GM18520 (cell line): ENCODE measurements around the gene SETD4.
"Not testable (repeated sequence)": the region's sequence is repeated elsewhere in the genome, so short reads cannot be mapped to it uniquely, and the experiment has no call there.

ENCODE experiments used
- ATAC-seq: cut with Tn5 transposase; IDR thresholded peaks from one replicate; pipeline ENCODE4 v1.9.1; 2021; ENCODE audit not compliant: unreplicated experiment

The SETD4 gene

DNA sequence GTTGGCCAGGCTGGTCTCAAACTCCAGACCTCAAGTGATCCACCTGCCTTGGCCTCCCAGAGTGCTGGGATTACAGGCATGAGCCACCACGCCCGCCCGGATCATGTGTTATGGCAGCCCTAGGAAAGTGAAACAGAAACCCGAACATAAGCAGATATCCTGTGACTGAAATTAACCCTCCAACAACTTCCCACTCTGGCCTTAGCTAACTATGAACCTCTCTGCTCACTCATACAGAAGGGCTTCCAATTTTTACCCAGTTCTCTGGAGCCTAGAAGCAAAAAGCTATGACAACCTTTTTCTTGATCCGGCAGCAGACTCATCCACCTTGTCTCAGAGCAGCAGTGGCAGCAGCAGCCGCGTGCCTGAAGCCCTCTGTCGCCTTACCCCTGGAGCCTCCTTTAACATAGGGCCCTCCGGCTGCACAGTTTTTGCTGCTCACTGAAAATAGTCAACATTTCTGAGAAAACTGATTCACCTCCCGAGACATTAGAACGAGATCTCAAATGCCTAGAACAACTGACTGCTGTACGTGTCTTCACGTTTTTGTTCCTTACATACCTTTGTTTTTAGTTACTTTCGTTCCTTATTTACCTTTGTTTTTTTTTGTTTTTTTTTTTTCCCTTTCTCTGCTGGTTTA is 18.8 kb upstream of the SETD4 start:
- no peak for ATAC-seq

DNA sequence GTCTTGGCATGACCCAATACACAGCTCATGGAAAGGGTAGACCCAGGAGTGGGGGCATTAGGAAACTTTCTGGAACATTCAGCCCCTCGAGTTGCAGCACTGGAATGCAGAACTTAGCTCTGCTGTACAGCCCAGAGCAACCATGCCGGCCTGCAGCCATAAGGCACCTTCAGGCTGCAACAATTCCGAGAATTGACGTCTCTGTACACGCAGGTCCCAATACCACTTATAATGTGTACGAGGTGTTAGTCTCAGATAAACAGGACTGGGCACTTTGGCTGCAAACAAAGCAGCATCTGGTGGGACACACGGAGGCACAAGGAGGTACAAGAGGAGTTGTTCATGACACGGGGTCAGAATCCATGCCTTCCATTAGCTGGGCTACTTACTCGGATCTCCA is 17.4 kb upstream of the SETD4 start:
- ATAC-seq: no peak

DNA sequence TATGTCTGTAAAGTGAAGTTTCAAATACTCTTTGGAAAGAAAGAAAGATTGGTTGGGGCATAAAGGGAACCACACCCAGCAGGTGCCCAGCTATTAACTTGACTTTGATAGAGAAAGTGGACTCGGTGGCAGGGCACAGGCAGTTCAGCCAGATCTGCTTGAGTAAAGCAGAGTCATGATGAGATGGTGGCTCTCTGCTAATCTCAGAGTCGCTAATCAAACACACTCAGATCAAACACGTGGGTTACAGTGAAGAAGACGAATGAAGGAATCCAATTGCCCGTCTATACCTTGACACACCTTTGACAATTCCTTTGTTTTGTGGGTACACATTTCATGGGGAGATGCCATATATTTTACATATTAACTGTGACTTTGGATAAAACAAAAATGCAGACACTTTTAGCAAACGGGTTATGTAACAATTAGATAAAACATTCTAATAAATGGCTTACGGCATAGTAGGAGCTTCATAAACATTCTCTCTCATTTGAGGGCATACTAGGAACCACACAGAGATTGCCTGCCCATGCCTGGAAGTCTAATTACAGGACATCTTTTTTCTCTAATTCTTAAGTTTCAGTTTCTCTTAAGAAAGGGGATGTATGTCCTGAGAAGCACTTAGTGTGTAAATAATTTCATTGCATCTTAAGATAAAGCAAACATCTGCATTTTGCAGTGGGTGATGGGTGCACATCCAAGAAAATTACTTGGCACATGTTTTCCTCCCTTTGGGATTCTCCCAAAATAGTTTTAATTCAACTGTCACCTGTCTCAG is 16.7 kb upstream of the SETD4 start:
- ATAC-seq: no peak

DNA sequence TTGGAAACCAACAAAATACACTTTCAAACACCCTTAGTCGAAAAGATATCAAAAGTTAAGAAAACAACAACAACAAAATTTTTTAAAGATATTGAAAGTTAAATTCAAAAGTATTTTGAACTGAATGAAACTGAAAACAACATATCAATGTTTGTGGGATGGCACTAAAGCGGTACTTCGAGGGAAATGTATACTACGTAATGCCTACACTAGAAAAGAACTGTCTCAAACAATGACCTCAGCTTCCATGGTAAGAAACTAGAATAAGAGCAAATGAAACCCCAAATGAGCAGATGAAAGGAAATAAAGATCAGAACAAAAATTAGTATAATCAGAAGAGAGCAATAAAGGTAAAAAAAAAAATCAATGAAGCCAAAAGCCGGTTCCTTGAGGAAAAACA is 15.6 kb upstream of the SETD4 start:
- ATAC-seq: no peak

DNA sequence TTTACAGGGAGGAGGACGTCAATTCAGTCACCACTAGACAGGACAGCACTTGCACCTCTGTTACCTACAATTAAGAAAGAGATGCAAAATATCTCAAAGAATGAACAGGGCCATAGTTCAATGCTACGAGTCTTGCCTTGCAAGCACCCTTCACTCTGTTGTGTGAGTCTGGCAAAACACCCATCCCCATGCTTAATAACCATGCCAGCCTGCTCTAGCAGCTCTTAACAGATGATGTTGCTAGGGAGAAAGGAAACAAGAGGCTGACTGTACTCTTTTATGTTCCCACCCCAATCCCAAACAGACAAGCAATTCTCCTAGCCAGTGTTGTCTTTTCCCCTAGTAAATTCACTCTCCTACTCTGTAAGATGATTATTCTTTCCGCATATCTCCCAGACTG is 14.8 kb upstream of the SETD4 start:
- ATAC-seq: no peak

DNA sequence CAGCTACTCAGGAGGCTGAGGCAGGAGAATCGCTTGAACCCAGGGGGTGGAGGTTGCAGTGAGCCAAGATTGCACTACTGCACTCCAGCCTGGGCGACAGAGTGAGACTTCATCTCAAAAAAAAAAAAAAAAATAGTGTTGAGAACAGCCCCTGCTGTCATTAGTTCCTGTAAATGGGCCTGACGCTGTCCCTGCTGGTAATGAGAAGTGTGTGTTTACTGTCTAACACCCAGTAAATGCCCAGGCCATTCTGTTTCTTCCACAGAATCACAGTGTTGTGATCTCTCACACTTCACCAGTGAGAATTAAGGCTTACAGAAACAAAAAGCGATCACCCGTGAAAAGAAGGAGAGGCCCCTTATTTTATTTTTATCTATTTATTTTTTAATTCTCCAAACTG is 13.6 kb upstream of the SETD4 start:
- ATAC-seq: not testable (repeated sequence)

DNA sequence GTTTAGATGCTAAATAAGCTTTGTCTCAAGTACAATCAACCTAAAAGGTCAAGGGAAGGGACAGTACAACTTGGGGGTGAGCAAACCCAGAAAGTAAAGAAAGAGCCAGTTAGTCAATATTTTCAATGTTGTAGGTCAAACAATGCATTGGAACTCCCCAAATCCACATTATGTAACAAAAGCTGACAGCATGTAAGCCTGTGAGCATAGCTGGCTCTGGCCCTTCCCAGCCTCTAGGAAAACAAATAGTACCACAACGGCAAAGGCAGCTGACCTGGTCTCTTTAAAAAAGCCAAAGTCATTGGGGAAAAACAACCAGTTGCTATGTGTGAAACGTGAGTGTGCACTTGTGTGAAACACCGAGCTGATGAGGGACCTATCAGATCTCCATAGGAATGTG is 12.9 kb upstream of the SETD4 start:
- ATAC-seq: no peak

DNA sequence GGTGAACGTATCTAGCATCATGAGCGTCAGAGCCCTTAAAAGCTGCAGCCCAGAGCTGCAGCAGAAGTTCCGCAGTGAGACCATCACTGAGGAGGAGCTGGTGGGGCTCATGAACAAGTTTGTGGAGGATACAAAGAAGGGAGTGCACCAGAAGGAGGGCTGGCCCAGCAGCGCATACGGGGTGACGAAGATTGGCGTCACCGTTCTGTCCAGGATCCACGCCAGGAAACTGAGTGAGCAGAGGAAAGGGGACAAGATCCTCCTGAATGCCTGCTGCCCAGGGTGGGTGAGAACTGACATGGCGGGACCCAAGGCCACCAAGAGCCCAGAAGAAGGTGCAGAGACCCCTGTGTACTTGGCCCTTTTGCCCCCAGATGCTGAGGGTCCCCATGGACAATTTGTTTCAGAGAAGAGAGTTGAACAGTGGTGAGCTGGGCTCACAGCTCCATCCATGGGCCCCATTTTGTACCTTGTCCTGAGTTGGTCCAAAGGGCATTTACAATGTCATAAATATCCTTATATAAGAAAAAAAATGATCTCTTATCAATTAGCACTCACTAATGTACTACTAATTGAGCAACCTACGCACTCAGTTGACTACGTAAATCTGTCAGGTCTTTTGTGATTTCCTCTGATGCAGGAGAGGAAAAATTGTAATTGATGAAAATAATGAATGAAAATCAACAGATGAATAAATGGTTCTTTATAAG is 12.3 kb upstream of the SETD4 start:
- ATAC-seq: no peak

DNA sequence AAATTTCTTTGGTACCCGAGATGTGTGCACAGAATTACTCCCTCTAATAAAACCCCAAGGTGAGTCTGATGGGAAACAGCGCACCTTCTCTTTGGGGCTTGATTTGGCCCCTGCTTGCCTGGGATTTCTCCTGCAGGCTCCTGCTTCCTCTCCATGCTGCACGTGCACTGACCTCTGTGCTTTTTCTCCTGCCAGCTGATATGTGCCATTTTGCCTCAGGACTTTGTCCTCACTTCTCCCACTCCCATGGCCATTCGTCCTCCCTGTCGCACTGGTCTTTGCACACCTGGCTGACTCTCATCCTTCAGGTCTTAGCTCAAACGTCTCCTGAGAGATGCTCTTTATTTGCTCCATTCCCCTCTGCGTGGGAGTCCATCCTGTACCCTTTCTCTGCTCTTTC is 10.7 kb upstream of the SETD4 start:
- no peak for ATAC-seq

DNA sequence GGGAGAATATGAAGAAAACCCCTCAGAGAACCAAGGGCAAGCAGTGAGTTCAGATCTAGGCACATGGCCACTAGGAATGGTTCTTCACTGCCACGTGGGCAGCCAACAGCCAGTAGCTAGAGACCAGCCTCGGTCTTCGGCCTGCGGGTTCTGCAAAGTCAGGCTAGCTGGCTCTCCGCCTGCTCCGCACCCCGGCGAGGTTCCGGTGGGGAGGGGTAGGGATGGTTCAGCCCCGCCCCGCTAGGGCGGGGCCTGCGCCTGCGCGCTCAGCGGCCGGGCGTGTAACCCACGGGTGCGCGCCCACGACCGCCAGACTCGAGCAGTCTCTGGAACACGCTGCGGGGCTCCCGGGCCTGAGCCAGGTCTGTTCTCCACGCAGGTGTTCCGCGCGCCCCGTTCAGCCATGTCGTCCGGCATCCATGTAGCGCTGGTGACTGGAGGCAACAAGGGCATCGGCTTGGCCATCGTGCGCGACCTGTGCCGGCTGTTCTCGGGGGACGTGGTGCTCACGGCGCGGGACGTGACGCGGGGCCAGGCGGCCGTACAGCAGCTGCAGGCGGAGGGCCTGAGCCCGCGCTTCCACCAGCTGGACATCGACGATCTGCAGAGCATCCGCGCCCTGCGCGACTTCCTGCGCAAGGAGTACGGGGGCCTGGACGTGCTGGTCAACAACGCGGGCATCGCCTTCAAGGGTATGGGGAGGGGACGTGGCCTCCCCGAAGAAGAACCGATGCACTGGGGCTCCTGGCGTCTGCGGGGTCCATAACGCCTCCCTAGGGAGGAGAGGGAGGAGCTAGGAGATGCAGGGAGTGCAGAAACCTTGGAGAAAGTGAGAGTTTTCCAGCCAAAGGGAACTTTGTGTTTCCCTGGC is 9.6 kb upstream of the SETD4 start, which contains the start of gene CBR1:
CBR1 (plus strand) TSS at position 312 of the 871 bp plus-strand sequence; CDS start at position 404, 92 bp downstream.
- peak; percentile 90 for ATAC-seq

DNA sequence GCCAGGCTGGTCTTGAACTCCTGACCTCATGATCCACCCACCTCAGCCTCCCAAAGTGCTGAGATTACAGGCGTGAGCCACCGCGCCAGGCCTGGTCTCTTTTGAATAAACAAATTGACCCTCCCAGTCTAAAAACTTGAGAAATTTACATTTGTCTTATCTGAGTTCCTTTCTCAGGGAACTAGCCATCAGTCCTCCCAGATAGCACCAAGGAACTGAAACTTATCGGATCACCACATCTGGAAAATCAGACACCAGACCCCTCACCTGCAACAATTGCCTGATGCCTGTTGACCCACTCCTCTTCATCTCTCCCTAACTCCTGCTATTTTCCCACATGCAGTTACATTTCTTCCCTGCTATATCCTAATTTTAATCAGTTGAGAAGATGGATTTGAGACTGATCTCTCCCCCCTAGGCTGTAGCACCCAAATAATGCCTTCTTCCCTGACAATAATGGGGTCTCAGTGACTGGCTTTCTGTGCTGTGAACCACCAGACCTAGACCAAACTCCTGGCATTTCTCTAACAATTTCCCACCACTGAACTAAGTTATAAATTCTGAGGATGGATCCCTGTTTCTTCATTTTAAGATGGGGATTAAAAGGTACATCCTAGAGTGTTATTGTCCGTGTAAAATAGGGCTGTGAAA is 8.5 kb upstream of the SETD4 start:
- no peak for ATAC-seq

DNA sequence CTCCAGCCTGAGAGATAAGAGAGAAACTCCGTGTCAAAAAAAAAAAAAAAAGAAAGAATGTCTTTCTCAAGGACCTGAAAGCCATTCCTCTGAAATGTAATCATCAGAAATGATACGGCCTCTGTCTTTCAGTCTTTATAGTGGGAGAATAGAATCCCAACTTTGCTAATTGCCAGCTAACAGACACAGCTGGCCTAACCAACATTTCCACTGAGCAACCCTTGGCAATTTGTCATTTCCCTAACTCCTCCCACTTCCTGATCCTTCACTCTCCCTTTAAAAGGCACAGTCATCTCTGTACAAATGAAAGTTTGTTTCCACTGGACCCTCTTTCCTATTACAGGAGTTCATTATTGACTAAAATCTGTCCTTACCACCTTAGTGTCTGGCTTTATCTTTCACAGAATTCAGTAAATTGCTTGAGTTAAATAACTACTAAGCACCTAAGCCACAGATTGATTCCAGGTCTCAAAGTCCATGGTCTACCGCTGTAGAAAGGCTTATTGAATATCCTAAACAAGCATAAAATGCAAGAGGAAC is 5.2 kb upstream of the SETD4 start:
- no peak for ATAC-seq

DNA sequence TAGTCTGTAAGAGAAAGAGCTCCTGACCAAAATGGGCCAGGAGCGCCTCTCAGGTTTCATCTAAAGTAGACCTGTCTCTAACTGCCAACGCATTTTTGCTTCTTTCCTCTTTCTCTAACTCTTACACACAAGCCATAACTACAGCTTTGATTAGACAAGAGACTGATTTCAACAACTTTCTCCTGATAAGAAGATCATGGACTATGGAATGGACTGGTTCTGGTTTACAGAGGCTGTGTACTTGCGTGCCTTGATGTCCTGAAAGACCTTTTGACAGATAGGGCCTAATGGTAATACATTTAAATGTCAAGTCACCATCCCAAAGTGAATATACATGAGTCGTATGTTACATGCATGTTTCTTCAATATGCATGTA is 3.7 kb upstream of the SETD4 start:
- no peak for ATAC-seq

DNA sequence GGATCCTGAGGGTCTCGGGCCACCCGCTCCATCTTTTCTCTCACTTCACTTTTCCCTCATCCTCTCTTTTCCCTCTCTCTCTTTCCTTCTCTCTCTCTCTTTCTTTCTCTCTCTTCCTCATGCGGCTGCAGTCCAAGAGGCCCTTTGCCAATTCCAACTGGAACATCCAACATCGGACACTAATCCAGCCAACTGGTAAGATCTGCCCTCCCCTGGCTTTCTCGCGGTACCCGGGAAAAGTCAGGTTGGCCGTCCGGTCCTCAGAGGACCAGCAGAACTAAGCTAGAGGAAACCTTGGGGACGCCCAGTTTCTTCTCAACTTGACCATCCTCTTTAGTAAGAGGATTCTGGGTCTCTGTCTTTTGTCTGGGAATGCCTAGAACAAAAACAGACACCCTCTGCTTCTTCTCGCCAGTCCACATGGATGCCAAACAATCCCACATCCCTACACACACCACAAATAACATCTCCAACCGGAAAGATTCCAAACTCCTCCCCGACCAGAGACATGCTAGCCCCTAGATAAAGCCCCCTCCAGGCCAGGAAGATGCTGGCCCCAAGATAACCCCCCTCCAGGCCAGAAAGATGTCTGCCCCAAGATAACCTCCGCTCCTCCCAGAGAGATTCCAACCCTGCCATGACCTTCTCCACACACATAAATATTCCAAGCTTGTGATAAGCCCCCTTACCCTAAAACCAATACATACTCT is 3.2 kb upstream of the SETD4 start:
- ATAC-seq: no peak

DNA sequence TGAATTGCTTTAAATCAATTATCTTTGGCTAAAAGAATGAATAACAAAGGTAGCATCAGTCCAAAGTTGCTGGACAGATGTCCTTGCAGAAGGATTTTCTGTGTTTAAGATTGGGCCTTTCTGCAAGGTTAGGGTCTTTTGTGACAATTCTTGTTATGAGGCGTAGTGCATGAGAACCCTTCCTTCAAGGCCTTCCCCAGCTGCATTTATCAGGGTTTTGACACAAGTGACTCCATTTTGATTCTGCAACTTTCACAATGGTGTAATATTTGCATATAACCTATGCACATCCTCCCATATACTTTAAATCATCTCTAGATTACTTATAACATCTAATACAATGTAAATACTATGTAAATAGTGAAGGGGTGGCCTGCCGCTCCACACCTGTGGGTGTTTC is 1.1 kb upstream of the SETD4 start:
- ATAC-seq: no peak

DNA sequence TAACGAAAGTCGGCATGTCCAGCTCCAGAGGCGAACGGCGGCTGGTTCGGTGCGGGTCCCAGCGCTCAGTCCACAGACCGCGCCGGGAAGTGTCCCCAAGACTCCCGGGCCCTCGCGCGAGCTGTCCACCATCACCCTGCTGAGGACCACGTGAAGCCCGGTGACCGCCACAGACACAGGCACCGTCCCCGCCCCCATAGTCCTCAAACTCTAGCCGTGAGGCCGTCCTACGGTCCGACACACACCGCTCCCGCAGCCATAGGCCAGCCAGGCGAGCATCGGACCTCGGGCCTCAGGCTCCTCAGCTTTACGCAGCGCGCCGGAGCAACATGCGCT is 535 bp downstream of the SETD4 start:
- ATAC-seq: peak; percentile 24

DNA sequence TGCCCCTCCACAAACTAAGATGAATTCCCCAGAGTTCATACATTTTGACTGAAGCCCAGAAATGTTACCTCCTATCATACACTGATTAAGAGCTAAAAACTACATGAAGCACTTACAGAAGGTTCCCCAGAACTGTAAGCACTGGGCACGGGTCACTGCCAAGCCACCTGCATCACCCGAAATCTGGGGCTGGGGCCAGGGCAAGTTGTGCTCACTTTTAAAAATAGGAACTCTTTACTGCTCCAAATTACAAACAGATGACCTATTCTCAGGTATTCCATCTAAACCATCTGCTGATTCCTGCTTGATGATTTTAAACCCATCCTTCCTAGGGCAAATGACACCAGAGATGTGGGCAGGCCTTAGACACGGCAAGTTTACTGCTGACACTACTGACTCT is 4.8 kb downstream of the SETD4 start:
- no peak for ATAC-seq

DNA sequence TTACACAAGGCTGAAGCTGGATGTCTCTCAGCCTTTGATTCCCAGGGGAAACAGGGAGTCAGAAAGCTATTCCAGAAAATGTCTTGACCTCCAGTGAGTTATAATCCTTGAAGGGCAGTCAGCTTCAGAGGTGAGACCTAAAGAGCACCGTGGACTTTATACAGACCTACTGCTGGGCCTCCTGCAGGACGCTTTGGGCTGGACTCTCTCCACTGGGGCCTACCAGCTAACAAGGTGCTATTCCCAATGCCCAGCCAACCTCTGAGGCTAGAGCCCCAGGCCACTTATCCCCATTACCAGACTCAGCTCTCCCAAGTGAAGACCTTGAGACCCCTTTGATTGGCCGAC is 6.6 kb downstream of the SETD4 start:
- no peak for ATAC-seq

DNA sequence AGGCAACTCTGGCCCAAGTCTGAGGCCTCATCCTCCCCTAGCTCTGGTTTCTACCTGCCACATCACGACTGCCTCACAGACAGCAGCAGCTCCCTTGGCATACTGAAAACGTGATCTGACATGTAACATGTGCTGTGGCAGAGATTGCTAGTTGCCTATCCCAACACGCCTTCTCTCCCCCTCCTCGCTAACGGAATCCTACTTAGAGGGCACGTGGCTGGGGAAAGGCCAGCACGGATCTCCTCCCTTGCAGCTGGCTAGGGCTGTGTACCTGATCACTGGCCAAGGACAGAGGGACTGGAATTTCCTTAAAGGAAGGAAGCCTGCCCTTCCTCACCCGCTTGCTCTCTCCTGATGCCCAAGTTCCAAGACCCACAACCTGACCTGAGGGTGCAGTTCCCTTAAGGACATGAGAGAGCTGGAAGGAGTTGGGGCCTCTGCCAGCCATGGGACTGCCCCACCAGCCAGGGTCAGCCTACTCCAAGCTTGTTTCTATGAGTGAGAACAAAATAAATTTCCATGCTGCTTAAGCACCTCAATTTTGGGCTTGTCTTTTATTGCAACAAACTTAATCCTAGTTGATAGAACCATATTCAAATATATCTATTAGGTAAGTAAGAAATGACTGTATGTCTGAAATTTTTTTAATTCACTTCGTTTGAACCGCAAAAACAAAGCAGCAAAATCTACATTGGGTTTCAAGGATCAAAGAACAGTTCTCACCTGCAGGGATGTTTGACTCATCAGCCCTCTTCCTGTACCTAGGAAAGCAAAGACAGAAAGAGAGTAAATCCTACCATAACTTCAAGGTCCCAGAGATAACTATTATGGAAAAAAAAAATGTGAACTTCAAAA is 7.2 kb downstream of the SETD4 start:
- ATAC-seq: no peak
